HCT116 (cell line): ENCODE data around the gene GPA33. TPM values are rescaled to one million over a fixed set of nuclear protein-coding genes. Genes with fewer than 3 reads are reported as not detected.

Experiments
- ATAC-seq: fragments of 200-7000 bp; cut with Tn5 transposase; 2 replicates; pipeline ENCODE4 v1.9.1; 2020; ENCODE audit warnings: mild to moderate bottlenecking, moderate library complexity
- BruUV-seq: library from RNA; stranded (reverse); fragments of 400-500 nt; replicated peaks from 2 replicates; lab custom pipeline; 2021; lab: Mats Ljungman, UMichigan
- CTCF ChIA-PET: fragments of 300-600 bp; sonication (Branson Sonifier 250); formaldehyde crosslinking; loops from one replicate; lab custom pipeline; 2021; ENCODE audit warnings: antibody characterized with exemption; lab: Charles Lee
- POLR2A ChIA-PET: fragments of 300-600, 350-600 bp; sonication (Branson Sonifier 250); formaldehyde crosslinking; loops from one replicate; lab custom pipeline; 2021; ENCODE audit warnings: antibody characterized with exemption; lab: Charles Lee
- RAD21 ChIA-PET, 2 experiments: fragments of 300-600 bp; sonication (Branson Sonifier 250); formaldehyde crosslinking; loops; one replicate each; lab custom pipeline; 2023; ENCODE audit warnings: low total read pairs in 2 of 2; ENCODE audit not compliant: uncharacterized antibody in 2 of 2, unreplicated experiment in 2 of 2, low non-redundant PET in 1 of 2; lab: Charles Lee
- DNase-seq: peaks from one replicate; pipeline ENCODE4 v3.0.0-alpha.2; 2010; ENCODE audit warnings: low read depth, low spot score
- H2AFZ ChIP-seq: fragments of 200-600 bp; shearing (Covaris generic), sonication (generic); 2 replicates; pipeline ENCODE4 v1.6.1; 2017; ENCODE audit warnings: low read depth, mixed run types, mixed read lengths, antibody characterized with exemption, low read length; ENCODE audit not compliant: poor library complexity, severe bottlenecking
- H3K27ac ChIP-seq: 2 replicates; pipeline ENCODE4 v1.5.1; 2012; ENCODE audit warnings: low read depth, low read length
- H3K27me3 ChIP-seq: fragments of 200-600 bp; sonication (generic); 2 replicates; pipeline ENCODE4 v1.6.1; 2016; ENCODE audit warnings: mixed run types, low read length, mixed read lengths; ENCODE audit not compliant: insufficient read depth
- H3K36me3 ChIP-seq, 2 experiments: fragments of 200-500 bp in 1 of 2; fragments of 200-600 bp in 1 of 2; sonication (Bioruptor generic) in 1 of 2; sonication (generic) in 1 of 2; 2 replicates each; pipeline versions ENCODE4 v1.5.1 to v1.6.1; 2014 to 2016; ENCODE audit warnings: low read length in 2 of 2, inconsistent platforms in 1 of 2, mixed read lengths in 1 of 2, mixed run types in 1 of 2; ENCODE audit not compliant: insufficient read depth in 2 of 2, control insufficient read depth in 1 of 2
- H3K4me1 ChIP-seq, 2 experiments: fragments of 200-600 bp in 1 of 2; sonication (generic) in 1 of 2; 2 replicates each; pipeline versions ENCODE4 v1.5.1 to v1.6.1; 2012 to 2017; ENCODE audit warnings: low read length in 2 of 2, inconsistent platforms in 1 of 2, mild to moderate bottlenecking in 1 of 2, mixed read lengths in 1 of 2, mixed run types in 1 of 2, moderate library complexity in 1 of 2; ENCODE audit not compliant: insufficient read depth in 2 of 2, control insufficient read depth in 1 of 2
- H3K4me2 ChIP-seq: fragments of 200-600 bp; sonication (generic); 2 replicates; pipeline ENCODE4 v1.6.1; 2017; ENCODE audit warnings: mixed run types, low read length, mixed read lengths
- H3K4me3 ChIP-seq, 2 experiments: fragments of 200-600 bp in 1 of 2; sonication (generic) in 1 of 2; replicated peaks in 1 of 2; 2 replicates each; pipeline ENCODE4 v1.5.1; 2011 to 2016; ENCODE audit warnings: low read length in 2 of 2, control low read depth in 1 of 2, low read depth in 1 of 2, mild to moderate bottlenecking in 1 of 2, mixed read lengths in 1 of 2, mixed run types in 1 of 2
- H3K79me2 ChIP-seq: fragments of 200-600 bp; sonication (generic); 2 replicates; pipeline ENCODE4 v1.6.1; 2017; ENCODE audit warnings: mild to moderate bottlenecking, mixed run types, low read length, moderate library complexity, mixed read lengths; ENCODE audit not compliant: insufficient read depth
- H3K9ac ChIP-seq: fragments of 200-600 bp; sonication (generic); 2 replicates; pipeline ENCODE4 v1.6.1; 2016; ENCODE audit warnings: low read length, mixed read lengths
- H3K9me2 ChIP-seq: fragments of 200-600 bp; sonication (generic), shearing (Covaris generic); 2 replicates; pipeline ENCODE4 v1.6.1; 2017; ENCODE audit warnings: mixed run types, mild to moderate bottlenecking, moderate library complexity; ENCODE audit not compliant: insufficient read depth
- H3K9me3 ChIP-seq, 2 experiments: fragments of 200-500 bp in 1 of 2; fragments of 200-600 bp in 1 of 2; sonication (Bioruptor generic) in 1 of 2; sonication (generic) in 1 of 2; 2 replicates each; pipeline ENCODE4 v1.6.1; 2014 to 2017; ENCODE audit warnings: low read length in 2 of 2, mixed read lengths in 2 of 2, inconsistent platforms in 1 of 2, low read depth in 1 of 2, mild to moderate bottlenecking in 1 of 2, mixed run types in 1 of 2, moderate library complexity in 1 of 2; ENCODE audit not compliant: control insufficient read depth in 1 of 2, insufficient read depth in 1 of 2
- H4K20me1 ChIP-seq: fragments of 200-600 bp; sonication (generic), shearing (Covaris generic); 2 replicates; pipeline ENCODE4 v1.6.1; 2017; ENCODE audit warnings: mixed run types, mild to moderate bottlenecking, moderate library complexity; ENCODE audit not compliant: insufficient read depth
- CTCF ChIP-seq, 3 experiments: fragments of 200-600 bp in 1 of 3; sonication (generic) in 1 of 3; IDR thresholded peaks in 2 of 3; conservative IDR thresholded peaks in 1 of 3; 2 replicates each; pipeline ENCODE4 v1.5.1; 2012 to 2017; ENCODE audit warnings: low read depth in 2 of 3, low read length in 2 of 3, antibody characterized with exemption in 1 of 3, borderline replicate concordance in 1 of 3, control low read depth in 1 of 3, mild to moderate bottlenecking in 1 of 3, mixed read lengths in 1 of 3, mixed run types in 1 of 3, moderate library complexity in 1 of 3; ENCODE audit not compliant: insufficient read depth in 1 of 3
- EGR1 ChIP-seq: IDR thresholded peaks from 2 replicates; pipeline ENCODE4 v1.6.1; 2012; ENCODE audit warnings: low read depth
- ELF1 ChIP-seq: IDR thresholded peaks from 2 replicates; pipeline ENCODE4 v1.6.1; 2012; ENCODE audit warnings: low read depth, borderline replicate concordance
- EZH2 ChIP-seq: fragments of 200-600 bp; sonication (generic); IDR thresholded peaks from 2 replicates; pipeline ENCODE4 v1.6.1; 2017; ENCODE audit warnings: antibody characterized with exemption, mixed run types
- FOSL1 ChIP-seq: IDR thresholded peaks from 2 replicates; pipeline ENCODE4 v1.6.1; 2012; ENCODE audit warnings: low read depth
- JUND ChIP-seq: IDR thresholded peaks from 2 replicates; pipeline ENCODE4 v1.6.1; 2012
- POLR2AphosphoS5 ChIP-seq: IDR thresholded peaks from 2 replicates; pipeline ENCODE4 v1.6.1; 2011; ENCODE audit warnings: mild to moderate bottlenecking, low read depth, low read length, moderate library complexity
- RAD21 ChIP-seq: IDR thresholded peaks from 2 replicates; pipeline ENCODE4 v1.6.1; 2012; ENCODE audit warnings: low read depth, mild to moderate bottlenecking
- REST ChIP-seq: IDR thresholded peaks from 2 replicates; pipeline ENCODE4 v1.6.1; 2012; ENCODE audit warnings: low read depth
- SP1 ChIP-seq: IDR thresholded peaks from 2 replicates; pipeline ENCODE4 v1.6.1; 2012; ENCODE audit warnings: low read depth
- TCF7L2 ChIP-seq: IDR thresholded peaks from 2 replicates; pipeline ENCODE4 v1.7.0; 2011; ENCODE audit warnings: borderline replicate concordance, inconsistent platforms; ENCODE audit not compliant: insufficient read depth, insufficient read length; ENCODE audit errors: extremely low read depth
- ZBTB33 ChIP-seq: IDR thresholded peaks from 2 replicates; pipeline ENCODE4 v1.6.1; 2011; ENCODE audit warnings: mild to moderate bottlenecking, low read length, moderate library complexity; ENCODE audit not compliant: insufficient replicate concordance; ENCODE audit errors: extremely low read depth
- ZFX ChIP-seq: fragments of 450-650 bp; IDR thresholded peaks from 2 replicates; pipeline ENCODE4 v1.6.1; 2017
- intact Hi-C: fragments of 100-400 bp; cut with micrococcal nuclease; formaldehyde crosslinking; loops from 2 replicates; pipeline ENCODE4 v1.10.0; 2022
- total RNA-seq: library from RNA; stranded (reverse); gene quantifications from one replicate; pipeline ENCODE4 v1.2.1, GENCODE V29; 2021; ENCODE audit not compliant: unreplicated experiment

The GPA33 gene
- total RNA-seq, 1 experiment from 2014 or later, result 0.22 TPM

GRCh38 chr1:167138703-167139102 is 48.5 kb upstream of the GPA33 start (continued):
- TF ChIP-seq CTCF (IDR thresholded peaks at IDR 0.05 in 2 of 3, conservative IDR thresholded peaks at IDR 0.05 in 1 of 3; ENCODE audit: borderline replicate concordance in 1 of 3, insufficient read depth in 1 of 3, low read depth in 2 of 3, low read length in 2 of 3), result no peak
- no peak for TF ChIP-seq TCF7L2
- TF ChIP-seq EGR1, result no peak
- no peak for TF ChIP-seq RAD21

- no peaks in the 10 kb centered on the region for H3K36me3 ChIP-seq
- no peak overlapping the region for H3K27ac ChIP-seq
- CTCF ChIA-PET, result no interaction called here
- no peaks in the 10 kb centered on the region for H3K79me2 ChIP-seq
- ATAC-seq (no peak), DNase-seq (no peak)
- H3K4me1 ChIP-seq, result peaks cover 0 to 7% of the 10 kb centered on the region in 2 experiments; a peak in 1 of 4 replicates
- no TSS peak for BruUV-seq
- RAD21 ChIA-PET, result no interaction called here
- no peaks in the 10 kb centered on the region for H3K9me2 ChIP-seq
- H3K27me3 ChIP-seq, result no peaks in the 10 kb centered on the region
- H3K4me2 ChIP-seq, result no peak overlapping the region
- no peak overlapping the region for H2AFZ ChIP-seq
- intact Hi-C loops, result no loop called here
- POLR2A ChIA-PET, result no interaction called here
- H3K4me3 ChIP-seq, result no peak overlapping the region
- H4K20me1 ChIP-seq, result no peaks in the 10 kb centered on the region
- H3K9ac ChIP-seq, result no peak overlapping the region
- H3K9me3 ChIP-seq, result no peaks in the 10 kb centered on the region
- TF ChIP-seq ZFX (no peak), SP1 (no peak), POLR2AphosphoS5 (no peak), ZBTB33 (no peak), FOSL1 (no peak), RAD21 (no peak), CTCF (IDR thresholded peaks at IDR 0.05 in 2 of 3, conservative IDR thresholded peaks at IDR 0.05 in 1 of 3; ENCODE audit: borderline replicate concordance in 1 of 3, insufficient read depth in 1 of 3, low read depth in 2 of 3, low read length in 2 of 3) (no peak), ELF1 (no peak), EZH2 (no peak), REST (no peak), JUND (no peak)
These were observed 47.8 kb upstream of the GPA33 start for GRCh38 chr1:167137793-167138510.
